ENCODE data around the gene SGK1. TPM values are rescaled to one million over a fixed set of nuclear protein-coding genes. Genes with fewer than 3 reads are reported as not detected.
A peak's percentile ranks its signal among the peaks of the same experiment; 100 is the strongest.
"Not testable (repeated sequence)": the region's sequence is repeated elsewhere in the genome, so short reads cannot be mapped to it uniquely, and the experiment has no call there.

SGK1 gene
- polyA plus RNA-seq, 3 donors: 73.8 to 100 (median 75.8) TPM

GRCh38 chr6:134281388-134281787 lies 36.5 kb downstream of the SGK1 start:
- no peak for DNase-seq (ENCODE audit: extremely low read depth in 1 of 11, low read depth in 9 of 11, low spot score in 4 of 11)

- DNase-seq (ENCODE audit: extremely low read depth in 1 of 11, low read depth in 9 of 11, low spot score in 4 of 11): no peak
Observed at GRCh38 chr6:134278000-134278399, 39.9 kb downstream of the SGK1 start.

- DNase-seq (ENCODE audit: extremely low read depth in 1 of 11, low read depth in 9 of 11, low spot score in 4 of 11): not testable (repeated sequence)
Observed at GRCh38 chr6:134276891-134277377, 41.0 kb downstream of the SGK1 start.

DNA sequence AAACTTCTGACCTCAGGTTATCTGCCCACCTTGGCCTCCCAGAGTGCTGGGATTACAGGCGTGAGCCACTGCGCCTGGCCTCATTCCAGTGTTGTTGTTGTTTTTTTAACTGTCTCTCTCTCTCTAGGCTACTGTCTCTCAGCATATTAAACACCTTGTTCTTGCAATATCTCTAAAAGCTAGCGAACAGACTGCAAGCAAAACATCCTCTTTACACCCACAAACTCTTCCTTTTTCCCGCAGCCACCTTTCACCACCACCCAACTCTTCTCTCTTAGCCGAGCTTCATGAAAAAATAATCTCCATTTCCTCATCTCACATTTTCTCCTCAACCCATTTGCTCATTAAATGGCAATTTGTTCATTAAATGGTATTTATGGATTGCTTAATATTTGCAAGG lies 45.5 kb downstream of the SGK1 start:
- no peak for DNase-seq (ENCODE audit: extremely low read depth in 1 of 11, low read depth in 9 of 11, low spot score in 4 of 11)

GRCh38 chr6:134267917-134268361 lies 50.0 kb downstream of the SGK1 start:
- DNase-seq (ENCODE audit: extremely low read depth in 1 of 11, low read depth in 9 of 11, low spot score in 4 of 11): peak in 6 of 11 donors; percentile 31 to 61 (median 47)

DNA sequence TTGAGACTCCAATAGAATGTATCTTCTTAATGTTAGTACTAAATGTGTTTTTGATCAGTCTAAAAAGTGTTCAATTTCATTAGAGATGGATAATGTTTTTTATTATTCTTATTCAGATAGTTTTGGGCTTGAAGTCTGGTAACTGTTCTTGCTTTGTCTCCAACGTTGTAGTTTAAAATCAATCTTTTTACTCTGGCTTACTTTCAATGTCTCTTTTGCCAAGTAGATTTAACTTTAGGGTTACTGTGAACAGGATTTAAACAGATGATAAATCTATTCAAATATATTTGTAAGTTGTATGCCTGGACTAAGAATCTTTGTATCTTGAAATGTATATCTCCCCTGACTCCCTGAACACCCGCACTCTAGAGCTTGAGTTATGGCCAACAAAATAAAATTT lies 51.1 kb downstream of the SGK1 start:
- DNase-seq (ENCODE audit: extremely low read depth in 1 of 11, low read depth in 9 of 11, low spot score in 4 of 11): no peak

GRCh38 chr6:134261766-134262165 lies 56.1 kb downstream of the SGK1 start:
- DNase-seq (ENCODE audit: extremely low read depth in 1 of 11, low read depth in 9 of 11, low spot score in 4 of 11): no peak

GRCh38 chr6:134258849-134259306 lies 59.0 kb downstream of the SGK1 start:
- no peak for DNase-seq (ENCODE audit: extremely low read depth in 1 of 11, low read depth in 9 of 11, low spot score in 4 of 11)

GRCh38 chr6:134257516-134257915 lies 60.4 kb downstream of the SGK1 start:
- DNase-seq (ENCODE audit: extremely low read depth in 1 of 11, low read depth in 9 of 11, low spot score in 4 of 11): no peak

DNA sequence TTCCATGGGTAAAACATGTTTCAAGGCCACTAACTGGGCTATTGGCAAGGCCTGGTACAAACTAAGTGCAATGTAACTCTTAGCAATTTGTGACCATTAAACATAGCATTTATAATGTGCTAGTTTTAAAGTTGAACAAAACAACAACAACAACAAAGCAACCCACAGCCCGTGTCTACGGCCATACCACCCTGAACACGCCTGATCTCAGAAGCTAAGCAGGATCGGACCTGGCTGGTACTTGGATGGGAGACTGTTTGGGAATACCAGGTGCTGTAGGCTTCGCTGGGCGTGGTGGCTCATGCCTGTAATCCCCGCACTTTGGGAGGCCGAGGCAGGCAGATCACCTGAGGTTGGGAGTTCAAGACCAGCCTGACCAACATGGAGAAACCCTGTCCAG lies 61.0 kb downstream of the SGK1 start:
- DNase-seq (ENCODE audit: extremely low read depth in 1 of 11, low read depth in 9 of 11, low spot score in 4 of 11): no peak

DNA sequence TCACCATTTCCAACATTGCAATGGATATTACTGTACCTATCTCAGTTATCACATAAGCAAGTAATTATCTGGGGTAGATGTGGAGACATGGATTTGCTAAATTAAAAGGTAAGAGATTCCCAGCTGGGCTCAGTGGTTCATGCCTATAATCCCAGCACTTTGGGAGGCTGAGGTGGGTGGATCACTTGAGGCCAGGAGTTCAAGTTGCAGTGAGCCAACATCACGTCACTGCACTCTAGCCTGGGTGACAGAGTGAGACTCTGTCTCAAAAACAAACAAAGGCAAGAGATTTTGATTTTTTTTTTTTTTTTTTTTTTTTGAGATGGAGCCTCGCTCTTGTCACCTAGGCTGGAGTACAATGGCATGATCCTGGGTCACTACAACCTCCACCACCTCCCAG lies 62.6 kb downstream of the SGK1 start:
- not testable (repeated sequence) for DNase-seq (ENCODE audit: extremely low read depth in 1 of 11, low read depth in 9 of 11, low spot score in 4 of 11)

- no peak for DNase-seq (ENCODE audit: extremely low read depth in 1 of 11, low read depth in 9 of 11, low spot score in 4 of 11)
Observed at GRCh38 chr6:134254118-134254517, 63.8 kb downstream of the SGK1 start.

DNA sequence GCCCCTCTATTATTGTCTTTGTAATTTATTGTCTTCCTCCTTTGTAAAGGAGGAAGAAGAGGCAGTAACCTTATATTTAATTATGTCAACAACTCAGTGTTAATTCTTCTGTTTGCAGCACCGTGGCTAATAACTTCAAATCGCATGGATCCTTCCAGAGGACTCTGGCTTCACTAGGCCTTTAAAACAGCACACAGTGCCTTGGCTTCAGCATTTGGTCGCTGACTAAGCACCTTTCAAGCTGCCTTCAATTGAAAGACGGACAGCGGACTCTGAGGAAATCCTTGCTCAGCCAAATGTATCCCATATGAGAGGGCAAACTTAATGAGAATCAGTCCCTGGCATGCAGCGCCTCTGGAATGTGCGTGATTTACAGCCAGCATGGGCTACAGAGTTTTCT lies 64.2 kb downstream of the SGK1 start:
- DNase-seq (ENCODE audit: extremely low read depth in 1 of 11, low read depth in 9 of 11, low spot score in 4 of 11): peak in 8 of 11 donors; percentile 24 to 83 (median 36)

DNA sequence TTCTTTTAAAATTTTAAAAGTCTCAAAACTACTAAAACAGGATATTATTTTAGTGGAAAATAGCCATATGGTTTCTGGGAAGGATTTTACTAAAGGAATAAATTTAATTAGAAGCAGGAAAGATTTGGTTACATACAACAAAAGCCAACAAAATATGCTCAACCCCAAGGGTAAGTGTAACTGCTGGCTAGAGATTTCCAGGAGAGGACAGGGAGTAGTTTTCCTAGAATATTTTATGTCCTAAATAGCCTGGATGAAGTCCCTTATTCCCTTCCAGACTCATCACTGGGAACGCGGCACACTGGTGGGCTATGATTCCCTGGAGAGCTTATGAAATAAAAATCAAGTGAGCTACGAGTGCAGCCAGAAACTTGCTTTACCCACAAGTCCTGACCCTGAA lies 66.6 kb downstream of the SGK1 start:
- DNase-seq (ENCODE audit: extremely low read depth in 1 of 11, low read depth in 9 of 11, low spot score in 4 of 11): no peak

DNA sequence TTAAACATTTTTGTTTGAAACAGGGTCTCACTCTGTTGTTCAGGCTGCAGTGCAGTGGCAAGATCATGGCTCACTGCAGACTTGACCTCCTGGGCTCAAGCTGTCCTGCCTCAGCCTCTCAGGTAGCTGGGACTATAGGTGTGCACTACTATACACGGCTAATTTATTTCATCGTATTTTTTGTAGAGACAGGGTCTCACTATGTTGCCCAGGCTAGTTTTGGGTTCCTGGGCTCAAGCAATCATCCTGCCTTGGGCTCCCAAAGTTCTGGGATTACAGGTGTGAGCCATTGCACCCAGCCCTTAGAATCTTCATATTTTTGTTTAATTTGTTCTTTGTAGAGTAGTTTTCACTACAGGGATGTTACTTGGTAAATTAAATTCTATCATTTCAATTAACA lies 67.1 kb downstream of the SGK1 start:
- DNase-seq (ENCODE audit: extremely low read depth in 1 of 11, low read depth in 9 of 11, low spot score in 4 of 11): no peak

DNA sequence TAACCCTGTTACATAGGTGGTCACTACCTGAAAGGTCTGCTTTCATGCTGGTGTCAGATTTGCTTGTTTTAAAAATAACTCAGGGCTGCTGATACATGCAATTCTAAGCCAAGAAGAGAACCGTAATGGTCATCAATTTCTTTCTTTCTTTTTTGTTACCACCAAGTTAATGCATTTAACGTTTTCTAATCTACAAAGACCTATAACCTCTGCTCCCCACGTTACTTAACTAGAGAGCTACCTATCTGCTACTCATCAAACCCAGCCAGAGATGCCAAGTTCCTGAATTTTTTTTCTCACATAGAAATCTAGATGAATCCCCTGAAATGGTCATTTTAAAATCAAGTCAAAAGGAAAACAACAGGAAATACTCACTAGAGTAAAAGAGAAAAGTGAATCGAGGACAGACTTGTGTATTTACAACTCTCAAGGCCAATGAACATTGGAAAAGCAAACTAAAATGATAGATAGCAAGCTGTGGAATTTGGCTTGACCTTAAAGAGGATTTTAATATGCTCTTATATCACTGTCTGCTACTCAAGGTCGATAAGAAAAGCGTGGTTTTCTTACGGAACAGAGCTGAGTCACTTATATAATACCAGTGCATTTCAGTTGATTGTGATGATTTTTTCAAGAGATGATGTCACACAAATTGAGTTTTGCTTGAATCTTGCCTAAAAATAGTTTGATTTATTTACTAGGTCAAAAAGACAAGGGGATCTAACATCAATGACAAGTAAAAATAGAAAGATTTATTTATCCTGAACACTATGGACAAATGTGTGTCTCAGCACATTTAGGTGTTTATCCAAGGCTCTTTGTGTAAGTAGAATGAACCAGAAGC lies 67.9 kb downstream of the SGK1 start:
- DNase-seq (ENCODE audit: extremely low read depth in 1 of 11, low read depth in 9 of 11, low spot score in 4 of 11): peak in 2 of 11 donors; percentile 14 to 27

GRCh38 chr6:134249239-134249758 lies 68.6 kb downstream of the SGK1 start:
- no peak for DNase-seq (ENCODE audit: extremely low read depth in 1 of 11, low read depth in 9 of 11, low spot score in 4 of 11)

DNA sequence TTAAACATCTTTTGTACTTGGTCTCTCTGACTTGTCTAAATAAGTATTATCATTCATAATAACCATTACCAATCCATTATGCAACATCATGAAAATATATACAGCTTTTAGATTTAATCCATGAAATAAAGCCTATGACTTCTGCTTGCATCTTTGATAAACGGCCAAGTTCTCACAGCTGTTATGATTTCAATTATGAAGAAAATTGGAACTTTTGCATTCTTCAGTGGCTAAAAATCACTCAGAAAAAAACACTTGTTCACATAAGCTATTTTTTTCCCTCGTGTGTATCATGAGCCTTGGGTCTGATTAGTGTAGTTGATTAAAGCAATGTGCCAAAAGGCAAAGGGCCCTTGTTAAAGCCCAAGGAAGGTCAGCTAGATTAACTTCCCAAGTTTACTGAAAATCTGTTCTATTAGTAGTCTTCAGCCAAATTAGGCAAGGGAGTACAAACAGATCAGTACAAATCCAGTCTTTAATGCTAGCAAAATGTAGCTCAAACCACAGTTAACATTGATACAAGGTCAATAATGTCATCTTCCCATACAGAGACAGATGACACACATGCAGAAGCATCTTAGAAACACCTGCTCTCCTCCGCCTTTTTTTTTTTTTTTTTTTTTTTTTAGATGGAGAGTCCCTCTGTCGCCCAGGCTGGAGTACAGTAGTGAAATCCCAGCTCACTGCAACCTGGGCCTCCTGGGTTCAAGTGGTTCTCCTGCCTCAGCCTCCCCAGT lies 69.9 kb downstream of the SGK1 start:
- no peak for DNase-seq (ENCODE audit: extremely low read depth in 1 of 11, low read depth in 9 of 11, low spot score in 4 of 11)

DNA sequence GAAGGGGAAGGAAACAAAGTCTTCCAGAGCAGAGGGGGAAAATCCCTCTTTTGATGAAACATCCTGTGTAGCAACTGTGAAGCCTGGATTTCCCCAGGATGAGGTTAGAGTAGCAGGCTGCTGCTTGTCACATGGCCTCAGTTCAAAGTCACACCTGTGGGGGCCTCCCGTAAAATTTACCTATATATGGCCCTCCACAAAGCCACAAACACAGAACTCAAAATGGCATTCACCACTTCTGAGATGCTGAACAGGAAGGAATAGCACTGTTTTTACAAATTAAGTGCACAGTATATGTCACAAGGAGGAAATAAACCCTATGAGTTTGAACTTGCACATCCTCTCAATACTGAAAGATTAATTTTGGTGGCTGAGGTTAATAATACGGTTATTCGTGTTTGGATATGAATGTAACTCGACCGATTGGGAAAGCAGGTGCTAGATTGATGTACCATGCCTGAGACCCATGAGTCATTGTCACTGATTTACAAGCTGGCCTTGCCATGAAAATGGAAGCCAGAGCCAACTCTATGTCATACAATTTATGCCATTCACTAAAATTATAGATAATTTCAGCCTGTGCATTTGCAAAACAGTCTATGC lies 70.6 kb downstream of the SGK1 start:
- DNase-seq (ENCODE audit: extremely low read depth in 1 of 11, low read depth in 9 of 11, low spot score in 4 of 11): no peak

Data from renal cortex interstitium (tissue), 11 donors.